Measurements from ENCODE around the gene CRACR2A.

CRACR2A gene

DNA sequence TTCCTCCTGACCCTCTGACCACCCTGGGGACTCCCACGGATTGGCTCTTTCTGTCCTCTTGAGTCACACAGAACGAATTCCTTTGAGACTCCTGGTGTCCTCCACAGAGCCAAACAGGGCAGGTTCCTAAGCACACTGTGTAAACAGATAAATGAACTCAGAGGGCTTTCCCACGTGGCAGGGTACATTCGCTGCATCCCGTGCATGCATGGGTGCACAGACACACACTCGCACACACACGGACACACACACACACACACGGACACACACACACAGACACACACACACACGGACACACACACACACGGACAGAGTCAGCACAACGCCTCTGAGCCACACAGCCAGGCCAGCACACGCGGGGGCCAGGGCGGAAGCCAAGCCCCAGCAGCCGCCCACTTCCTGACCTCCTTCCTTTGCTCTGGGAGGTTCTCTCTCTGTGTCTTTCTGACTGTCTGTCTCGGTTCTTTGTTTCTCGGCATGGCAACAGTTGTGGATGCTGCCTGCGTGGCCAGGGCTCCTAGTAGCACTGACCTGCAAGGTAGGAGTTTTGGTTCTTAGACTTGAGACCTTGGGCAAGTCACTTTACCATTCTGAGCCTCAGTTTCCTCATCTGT, 706 bp downstream of the CRACR2A start:
- peak in 4 of 5 experiments; percentile 39 to 90 (median 60) for DNase-seq

DNA sequence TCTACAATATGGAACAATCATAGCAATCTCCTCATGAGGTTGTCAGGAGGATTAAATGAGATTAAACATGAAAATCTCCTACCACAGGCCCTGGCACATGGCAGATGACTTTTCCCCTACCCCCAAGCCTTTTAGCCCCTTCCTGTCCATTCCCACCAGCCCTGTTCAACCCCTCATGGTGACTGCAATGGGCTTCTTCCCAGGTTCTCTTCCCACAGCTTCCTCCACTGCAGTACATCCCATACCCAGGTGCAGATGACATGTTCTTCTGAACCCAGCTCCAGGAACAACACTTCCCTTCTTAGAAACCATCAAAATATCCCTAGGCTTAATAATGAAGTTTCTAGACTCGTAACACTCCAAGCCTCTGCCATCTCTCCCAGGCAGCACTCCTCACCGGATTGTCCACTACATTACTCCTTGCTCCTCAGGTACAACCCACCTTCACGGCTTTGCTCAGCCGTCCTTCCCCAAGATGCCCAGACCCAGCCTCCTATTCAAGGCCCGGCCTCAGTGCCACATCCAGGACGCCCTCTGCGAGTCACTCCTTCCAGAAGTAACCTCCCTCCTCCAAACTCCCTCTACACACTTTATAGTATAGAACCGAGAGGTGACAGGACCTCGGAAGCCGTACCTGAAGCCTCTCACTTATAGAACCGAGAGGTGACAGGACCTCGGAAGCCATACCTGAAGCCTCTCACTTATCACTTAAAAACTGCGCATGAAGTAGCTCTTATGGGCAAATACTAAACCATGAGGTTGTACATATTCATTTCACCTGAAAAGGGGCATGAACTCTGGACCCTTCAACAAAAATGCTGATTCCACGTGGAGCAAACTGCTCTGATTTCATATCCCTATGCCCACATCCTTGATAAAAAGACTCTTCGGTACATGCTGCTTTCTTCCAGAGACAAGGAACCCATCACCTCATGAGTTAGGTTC, 1.5 kb downstream of the CRACR2A start:
- DNase-seq: no peak

DNA sequence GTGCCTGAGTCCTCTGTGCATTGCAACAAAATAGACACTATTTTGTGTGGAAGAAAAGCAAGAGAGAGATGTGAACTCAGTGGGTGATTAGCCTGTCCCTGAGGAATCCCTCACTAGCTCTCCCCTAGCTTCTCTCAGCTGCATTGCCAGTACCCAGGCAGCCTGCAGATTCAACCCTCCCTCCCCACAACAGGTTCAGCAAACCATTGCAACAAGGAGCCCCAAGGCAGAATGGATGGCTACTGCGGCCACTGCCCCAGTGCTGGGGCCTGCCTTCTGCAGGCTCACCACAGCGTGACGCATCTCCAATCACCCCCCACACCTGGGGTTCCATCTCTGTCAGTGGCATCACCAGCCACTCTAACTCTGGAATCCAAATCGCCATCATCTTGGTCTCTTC, 2.3 kb downstream of the CRACR2A start:
- no peak for DNase-seq

DNA sequence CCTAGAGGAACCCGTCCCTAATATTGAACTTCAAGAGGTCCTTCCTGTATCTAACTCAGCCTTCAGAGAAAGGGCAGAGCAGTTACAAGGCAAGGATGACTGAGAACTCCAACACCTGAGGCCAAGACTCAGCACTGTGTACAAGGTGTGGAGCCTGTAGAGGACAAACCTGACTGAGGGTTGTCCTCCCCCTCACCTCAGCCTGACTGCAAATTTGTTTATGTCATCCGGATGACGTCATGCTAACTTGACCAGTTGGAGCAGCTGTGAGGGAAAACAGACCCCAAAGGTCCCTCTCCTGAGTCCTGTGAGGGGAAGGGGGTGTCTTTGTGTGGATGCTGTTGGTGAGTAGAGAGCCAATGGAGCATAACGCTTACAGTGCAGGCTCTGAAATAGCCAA, 4.3 kb downstream of the CRACR2A start:
- no peak for DNase-seq

DNA sequence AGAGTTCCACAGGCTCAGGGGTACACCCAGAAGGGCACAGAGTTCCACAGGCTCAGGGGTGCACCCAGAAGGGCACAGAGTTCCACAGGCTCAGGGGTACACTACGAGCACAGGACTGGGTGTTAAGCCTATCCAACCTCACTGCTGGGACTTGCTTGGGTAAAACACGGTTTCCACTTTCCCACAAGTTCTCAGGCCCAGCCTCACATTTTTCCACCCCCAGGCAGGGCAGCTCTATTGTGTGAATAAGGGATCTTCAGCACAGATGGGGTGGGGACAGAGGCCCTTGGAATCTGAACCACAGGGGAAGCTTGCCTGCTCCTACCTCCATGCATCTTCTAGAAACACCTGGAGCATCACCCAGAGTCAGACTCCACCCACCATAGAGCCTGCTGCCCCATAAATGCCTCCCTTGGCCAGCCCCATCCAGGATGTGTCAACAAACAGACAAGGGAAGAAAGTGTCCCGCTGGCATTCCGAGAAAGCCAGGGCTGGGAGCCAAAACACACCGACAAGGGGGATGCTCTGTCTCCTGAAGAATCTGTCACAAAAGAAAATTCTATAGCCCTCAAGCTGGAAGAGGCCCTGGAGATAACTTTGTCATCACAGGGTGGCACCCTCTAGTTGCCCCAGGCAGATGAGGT, 4.8 kb downstream of the CRACR2A start:
- no peak for DNase-seq

DNA sequence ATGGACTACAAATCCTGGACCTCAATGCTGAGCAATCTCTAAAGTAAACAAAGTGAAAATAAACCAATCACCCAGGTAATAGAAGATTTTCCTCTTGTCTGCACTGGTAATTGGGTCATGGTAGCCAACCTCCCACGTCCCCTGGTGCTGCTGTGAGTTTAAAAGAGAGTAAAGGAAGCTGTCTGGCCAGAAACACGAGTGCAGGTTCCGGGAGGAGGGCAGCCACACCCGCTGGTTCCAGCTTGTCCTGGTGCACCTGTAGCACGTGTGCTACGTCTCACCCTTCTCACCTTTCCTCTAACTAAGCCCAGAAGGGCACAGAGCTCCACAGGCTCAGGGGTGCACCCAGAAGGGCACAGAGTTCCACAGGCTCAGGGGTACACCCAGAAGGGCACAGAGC, 5.4 kb downstream of the CRACR2A start:
- peak in 2 of 5 experiments; percentile 27 to 71 for DNase-seq

DNA sequence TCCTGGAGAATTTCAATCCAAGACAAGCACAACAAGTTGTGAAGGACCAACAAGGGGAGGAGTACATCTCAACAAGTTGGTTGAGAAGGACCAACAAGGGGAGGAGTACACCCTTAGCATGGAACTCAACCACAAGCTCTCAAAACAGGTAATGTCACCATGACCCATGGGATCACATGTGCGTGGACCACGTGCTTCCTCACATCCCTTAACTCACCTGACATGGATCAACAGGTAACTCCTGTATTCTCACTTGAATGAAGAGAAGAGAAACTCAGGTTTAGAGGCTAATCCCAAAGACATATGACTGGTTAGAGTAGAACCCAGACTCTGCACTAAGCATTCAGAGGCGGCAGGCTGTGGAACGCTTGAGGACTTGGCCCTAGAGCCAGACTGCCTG, 6.2 kb downstream of the CRACR2A start:
- DNase-seq: no peak

DNA sequence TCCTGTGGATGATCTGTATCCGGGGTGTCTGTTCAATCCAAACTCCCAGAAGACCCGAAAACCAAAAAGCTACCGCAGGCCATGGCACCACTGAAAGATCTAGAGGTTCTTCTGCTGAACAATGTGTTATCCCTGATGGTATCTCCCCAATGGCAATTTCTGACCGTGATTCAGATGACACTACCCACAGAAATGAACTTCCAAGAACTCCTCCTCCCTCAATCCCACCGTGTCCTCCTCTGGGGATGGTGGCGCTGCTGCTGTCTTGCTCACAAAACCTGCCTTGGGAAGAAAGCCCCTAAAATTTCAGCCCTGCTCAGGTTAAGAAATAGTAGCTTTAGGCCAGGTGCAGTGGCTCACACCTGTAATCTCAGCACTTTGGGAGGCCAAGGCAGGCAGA, 7.8 kb downstream of the CRACR2A start:
- peak in 1 of 5 experiments; percentile 35 for DNase-seq

DNA sequence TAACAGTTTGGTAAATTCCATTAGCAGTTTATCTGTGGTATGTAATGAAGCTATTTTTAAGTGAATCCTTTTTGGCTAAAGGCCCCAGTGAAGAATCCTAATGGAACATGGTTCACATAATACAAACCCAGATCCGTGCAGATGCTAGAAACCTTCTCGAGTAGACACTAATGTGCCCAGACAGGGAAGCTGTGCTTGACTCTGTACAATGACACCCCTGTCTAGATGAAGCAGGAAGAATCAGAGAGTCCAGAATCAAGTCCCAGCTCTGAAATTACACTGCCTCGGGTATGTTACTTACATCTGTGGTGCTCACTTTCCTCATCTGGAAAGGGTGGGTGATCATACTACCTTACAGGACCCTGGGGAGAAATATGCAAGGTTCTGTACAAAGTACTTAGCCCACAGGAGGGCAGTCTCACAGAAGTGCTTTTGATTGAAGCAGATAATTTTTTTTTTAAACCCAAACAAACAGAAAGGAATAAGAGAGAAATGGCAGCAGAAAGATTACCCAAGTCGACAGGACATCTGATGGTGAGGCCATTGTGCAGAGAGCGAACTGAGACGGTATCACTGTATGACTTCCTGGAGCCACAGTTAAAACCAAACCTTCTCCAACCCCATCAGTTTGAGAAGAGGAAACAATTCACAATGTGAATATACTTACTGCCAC, 8.5 kb downstream of the CRACR2A start:
- DNase-seq: peak in 1 of 5 experiments; percentile 68

DNA sequence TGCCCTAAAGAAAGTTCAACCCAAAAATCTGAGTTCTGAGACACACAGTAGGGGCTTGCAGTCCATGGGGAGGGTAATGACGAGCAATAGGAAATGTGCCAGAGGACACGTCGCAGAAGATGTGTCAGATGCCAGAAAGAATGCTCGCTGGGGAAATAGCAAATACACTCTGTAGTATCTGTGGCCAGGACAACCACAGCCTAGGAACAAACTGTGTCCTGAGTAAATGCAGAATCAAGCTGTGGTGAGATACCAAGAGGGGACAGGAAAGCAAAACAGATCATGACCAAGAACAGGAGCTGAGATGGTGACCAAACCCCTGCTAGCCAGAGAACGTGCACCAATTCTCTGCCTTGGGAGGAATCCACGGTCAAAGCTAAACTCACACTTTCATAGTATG, 9.1 kb downstream of the CRACR2A start:
- peak in 1 of 5 experiments; percentile 93 for DNase-seq

DNA sequence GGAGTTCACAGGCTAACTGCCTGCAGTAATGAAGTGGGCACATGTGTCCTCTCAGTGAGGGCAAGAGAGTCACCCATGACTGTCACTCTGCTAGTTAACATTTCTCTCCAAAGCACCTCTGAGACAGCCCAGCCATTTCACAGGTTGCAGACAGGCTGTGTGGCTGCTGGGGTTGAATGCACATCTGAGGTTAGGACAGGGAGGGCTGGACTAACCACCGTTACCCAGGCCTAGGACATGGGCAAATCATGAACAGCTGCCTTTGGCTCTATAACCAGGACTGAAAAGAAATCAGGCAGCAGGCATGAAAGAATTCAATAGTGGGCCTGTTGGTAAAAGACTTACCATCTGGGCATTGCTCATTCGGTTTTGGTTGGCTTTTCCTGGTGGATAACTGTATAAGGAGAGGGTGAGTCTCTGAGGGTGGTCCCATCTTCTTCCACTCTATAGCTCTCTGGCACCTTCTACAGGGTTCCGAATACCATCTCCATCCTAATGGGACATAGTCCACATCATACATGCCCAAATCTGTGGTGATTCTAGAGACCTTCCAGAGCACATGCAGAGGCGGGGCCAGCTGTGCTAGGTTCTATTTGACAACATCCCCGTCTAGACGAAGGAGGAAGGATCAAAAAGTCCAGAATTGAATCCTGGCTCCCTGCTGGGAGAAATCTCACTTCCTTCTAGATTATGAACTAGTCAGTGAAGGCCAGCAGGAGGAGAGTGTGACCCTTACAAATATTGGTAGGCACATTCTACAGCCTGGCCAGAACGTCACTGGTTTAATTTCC, 10.8 kb downstream of the CRACR2A start:
- DNase-seq: peak in 1 of 5 experiments; percentile 35

DNA sequence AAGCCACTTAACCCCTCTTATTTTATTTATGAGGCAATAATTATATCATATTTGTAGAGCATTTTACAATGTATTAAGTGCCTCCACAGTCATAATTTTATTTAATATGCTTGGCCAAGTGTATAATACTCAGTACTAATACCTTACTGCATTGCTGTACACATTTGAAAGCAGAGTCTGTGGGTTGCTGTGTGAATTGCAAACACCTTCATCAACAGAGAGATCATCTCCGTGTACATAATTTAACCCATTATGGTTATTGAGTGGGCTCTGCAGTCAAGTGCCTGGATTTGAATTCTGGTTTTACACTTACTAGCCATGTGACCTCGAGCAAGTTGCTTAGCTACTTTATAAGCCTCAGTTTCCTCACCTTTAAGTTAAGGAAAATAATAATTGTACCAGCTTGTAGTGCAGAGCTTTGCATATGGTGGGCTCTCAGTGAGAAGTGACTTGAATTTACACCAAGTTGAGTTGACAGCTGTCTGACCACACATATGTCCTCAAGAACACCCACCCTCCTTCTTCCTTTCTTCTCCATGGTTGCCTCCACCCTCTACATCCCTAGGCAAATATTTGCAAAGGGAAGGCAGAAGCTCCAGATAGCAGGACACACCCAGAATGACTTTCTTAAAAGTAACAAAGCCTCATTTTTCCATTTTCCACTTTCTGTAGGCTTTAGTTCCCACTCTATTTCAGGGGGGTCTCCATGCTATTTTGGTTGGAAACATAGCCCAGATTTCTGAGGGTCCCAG, 12.3 kb downstream of the CRACR2A start:
- no peak for DNase-seq

DNA sequence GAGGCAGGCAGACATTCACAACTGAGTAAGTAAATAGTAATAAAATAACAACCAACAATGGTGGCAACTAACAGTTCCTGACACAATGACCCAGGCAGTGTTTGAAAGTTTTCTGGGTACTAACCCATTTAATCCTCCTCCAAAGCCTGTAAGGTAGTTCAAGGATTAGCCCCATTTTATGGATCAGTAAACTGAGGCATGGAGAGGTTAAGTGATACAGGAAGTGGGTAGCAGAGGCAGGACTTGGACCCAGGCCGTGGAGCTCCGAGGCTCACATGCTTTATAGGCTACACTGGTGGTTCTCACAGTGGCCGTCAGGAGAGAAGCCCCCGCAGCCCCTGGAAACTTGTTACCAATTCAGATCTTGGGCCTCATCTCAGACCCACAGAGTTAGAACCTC, 17.5 kb downstream of the CRACR2A start:
- DNase-seq: no peak

DNA sequence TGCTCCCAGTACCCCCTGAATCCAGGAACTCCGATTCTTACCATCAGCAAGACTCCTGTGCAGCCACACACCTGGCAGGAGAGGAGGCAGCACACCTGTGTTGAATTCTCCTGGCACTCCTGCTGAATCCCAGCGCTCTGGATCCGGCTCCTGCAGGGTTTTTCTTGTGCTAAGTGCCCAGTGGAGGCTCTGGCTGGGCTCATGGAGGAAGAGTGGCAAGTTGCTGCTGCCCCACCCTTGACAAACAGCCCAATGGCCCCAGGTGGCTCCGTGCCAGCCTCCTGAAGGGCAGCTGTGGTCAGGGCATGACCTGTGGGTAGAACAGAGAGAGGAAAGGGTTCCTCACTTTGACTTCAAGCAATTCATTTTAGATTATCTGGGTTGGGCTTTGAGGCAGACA, 20.0 kb downstream of the CRACR2A start:
- DNase-seq: no peak

DNA sequence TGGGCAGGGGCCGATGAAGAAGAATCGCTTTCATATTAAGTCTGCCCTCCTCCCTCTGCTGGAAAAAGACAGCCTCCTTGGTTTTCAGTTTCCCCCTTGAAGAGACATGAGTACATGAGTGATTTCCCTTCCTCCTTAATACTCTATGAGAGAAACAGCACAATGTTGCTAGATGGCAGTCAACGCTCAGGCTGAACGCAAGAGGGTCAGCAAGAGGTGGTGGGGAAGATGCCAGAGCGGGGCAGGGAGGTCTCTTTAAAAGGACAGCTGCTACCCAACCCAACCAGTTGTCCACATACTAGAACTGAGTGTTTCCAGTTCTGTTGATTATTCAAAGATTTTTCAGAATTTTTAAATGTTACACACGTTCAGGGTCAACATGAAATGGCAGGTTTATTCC, 22.8 kb downstream of the CRACR2A start:
- DNase-seq: no peak

DNA sequence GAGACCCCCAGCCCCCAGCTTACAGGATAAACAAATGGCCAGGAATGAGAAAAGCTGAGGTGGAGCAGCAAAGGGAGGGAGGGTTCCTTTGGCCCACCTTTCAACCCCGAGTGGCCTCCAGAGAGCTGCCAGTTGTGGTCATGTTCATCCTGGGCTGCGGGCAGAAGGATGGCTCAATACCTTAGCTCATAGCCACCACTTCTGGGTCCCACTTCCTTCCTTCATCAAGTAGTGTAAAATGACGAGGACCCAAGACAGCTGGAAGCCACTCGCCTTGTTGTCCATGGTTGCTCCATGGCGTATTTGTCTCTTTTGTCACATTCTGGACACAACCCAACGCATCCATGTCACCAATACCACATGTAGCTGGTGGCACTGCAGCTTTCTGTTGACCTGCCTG, 24.2 kb downstream of the CRACR2A start:
- DNase-seq: peak in 2 of 5 experiments; percentile 75 to 82

DNA sequence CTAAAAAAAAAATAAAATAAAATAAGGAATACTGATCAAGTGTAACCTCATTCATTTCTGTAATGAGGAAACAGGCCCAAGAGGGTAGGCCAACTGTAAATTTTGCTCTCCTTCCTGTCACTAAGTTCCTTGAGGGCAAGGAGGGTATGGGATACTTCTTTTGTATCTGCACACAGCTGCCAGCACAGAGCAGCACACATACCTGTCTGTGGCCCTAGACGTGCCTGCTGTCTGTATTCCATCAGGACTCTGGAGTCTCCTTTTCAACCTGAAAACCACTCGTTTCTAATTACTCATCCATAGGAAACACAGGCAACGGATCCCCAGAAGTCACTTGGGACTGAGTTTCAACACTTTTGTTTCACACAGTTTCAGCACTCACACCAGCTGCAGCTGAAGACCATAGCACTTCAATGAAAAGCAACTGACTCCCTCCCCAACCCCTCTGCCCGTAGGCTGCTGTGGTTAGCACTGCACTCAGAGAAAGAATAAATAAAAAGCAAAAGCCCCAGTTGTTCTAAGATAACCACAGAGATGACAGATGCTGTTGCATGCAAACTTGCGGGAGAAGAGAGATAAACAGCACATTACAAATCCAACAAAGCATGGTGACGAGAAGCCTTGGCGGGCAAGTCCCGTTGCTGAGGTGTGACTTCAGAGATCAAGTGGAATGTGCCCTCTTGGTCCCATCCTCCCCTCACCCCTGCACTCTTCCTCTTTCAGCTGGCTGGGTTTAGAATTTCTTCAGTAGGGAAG, 24.9 kb downstream of the CRACR2A start:
- DNase-seq: peak in 2 of 5 experiments; percentile 84 to 91

DNA sequence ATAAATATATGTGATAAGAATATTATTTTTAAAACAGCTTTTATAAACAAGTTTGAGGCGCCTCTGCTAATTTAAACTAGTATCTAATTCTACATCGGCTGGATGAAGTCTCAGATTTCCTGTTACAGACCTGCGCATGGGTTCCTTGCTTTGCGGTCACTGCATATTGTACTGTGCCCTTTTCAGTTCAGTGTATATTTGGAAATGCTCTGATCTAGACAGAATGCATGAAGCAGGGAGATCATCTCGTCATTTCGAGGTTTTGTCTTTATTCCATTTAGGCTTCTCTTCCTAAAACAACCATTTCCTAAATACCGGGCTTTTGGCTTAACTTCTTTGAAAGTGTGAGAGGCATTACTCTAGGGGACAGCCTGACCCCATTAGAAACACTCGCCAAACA, 25.6 kb downstream of the CRACR2A start:
- DNase-seq: peak in 1 of 5 experiments; percentile 21

DNA sequence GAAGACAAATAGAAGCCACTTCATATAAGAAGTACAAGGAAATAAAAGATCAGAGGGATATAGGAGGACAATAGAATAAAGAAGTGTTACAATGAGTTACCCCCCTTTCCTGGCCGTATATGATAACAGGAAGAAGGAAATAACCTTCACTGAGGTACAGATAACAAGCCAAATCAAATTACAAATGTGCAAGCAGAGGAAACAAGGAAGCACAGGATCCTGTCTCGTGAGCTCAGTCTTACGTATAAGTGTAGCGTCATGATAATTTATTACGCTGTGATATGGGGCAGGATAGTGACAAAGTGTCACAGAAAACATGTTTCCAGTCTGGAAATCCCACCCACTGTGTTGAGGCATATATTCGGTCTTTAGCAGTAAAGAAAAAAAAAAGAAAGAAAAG, 26.5 kb downstream of the CRACR2A start:
- peak in 1 of 5 experiments; percentile 34 for DNase-seq

DNA sequence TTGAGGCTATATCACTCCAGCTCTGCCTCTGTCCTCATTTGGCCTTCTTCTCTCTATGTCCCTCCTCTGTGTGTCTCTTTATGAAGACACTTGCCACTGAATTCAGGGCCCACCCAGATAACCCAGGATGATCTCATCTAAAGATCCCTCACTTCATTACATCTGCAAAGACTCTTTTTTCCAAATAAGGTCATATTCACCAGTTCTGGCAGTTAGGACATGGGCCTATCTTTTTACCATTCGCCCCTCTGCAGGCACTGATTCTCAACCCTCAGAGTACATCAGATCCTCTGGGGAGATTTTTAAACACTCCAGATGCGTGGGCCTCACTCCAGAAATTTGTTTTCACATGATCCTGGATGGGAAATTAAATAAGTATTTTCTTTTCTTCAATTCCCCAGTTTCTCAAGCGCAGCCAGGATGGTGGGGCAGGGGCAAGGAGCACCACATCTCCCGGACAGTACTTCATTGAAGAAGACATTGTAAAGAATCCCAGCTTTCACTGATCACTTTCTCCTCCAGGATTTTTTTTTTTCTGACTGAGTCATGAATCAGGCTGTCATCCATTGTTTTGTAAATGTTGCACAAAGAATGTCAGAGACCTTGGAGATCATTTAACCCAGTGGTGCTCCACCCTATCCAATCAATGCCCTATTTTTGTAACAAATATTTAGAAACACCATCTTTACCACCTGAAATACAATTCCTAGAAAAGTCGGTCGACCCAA, 27.4 kb downstream of the CRACR2A start:
- DNase-seq: no peak

Measured in T-helper 2 cell (primary cell).